Caco-2 (cell line): ENCODE measurements around the gene RMI2. TPM values are rescaled to one million over a fixed set of nuclear protein-coding genes. Genes with fewer than 3 reads are reported as not detected.

Experiments
- BruUV-seq: library from RNA; stranded (reverse); fragments of 400-500 nt; replicated peaks from 2 replicates; lab custom pipeline; 2021; lab: Mats Ljungman, UMichigan
- CTCF ChIA-PET: fragments of 300-600 bp; sonication (Branson Sonifier 250); formaldehyde crosslinking; loops from one replicate; lab custom pipeline; 2022; ENCODE audit warnings: antibody characterized with exemption; lab: Charles Lee
- POLR2A ChIA-PET: fragments of 300-600 bp; sonication (Branson Sonifier 250); formaldehyde crosslinking; loops from one replicate; lab custom pipeline; 2022; ENCODE audit warnings: antibody characterized with exemption; lab: Charles Lee
- DNase-seq, 2 experiments: peaks; one replicate each; pipeline versions ENCODE4 v3.0.0 to v3.0.0-alpha.2; 2020 to 2022
- H3K27me3 ChIP-seq: replicated peaks from 2 replicates; pipeline ENCODE4 v1.6.0; 2011; ENCODE audit warnings: low read length; ENCODE audit not compliant: control insufficient read depth, insufficient read depth
- H3K36me3 ChIP-seq: 2 replicates; pipeline ENCODE4 v1.5.1; 2011; ENCODE audit warnings: low read length; ENCODE audit not compliant: control insufficient read depth, insufficient read depth
- H3K4me1 ChIP-seq: fragments of 250-450 bp; sonication (Bioruptor Pico); 2 replicates; pipeline ENCODE4 v1.5.1; 2020; ENCODE audit warnings: mild to moderate bottlenecking
- H3K4me3 ChIP-seq: 2 replicates; pipeline ENCODE4 v1.5.1; 2011; ENCODE audit warnings: low read depth, mild to moderate bottlenecking, control low read depth, low read length
- H3K9me3 ChIP-seq: fragments of 250-450 bp; sonication (Bioruptor Pico); 2 replicates; pipeline ENCODE4 v1.5.1; 2020; ENCODE audit warnings: mild to moderate bottlenecking, moderate library complexity
- H3K27ac Mint-ChIP-seq: one replicate; pipeline ENCODE4 v1.8.0; 2022; ENCODE audit warnings: mixed read lengths; ENCODE audit not compliant: unreplicated experiment
- H3K27me3 Mint-ChIP-seq: one replicate; pipeline ENCODE4 v1.8.0; 2022; ENCODE audit warnings: mixed read lengths; ENCODE audit not compliant: insufficient read depth, unreplicated experiment
- H3K36me3 Mint-ChIP-seq: one replicate; pipeline ENCODE4 v1.8.0; 2022; ENCODE audit warnings: mild to moderate bottlenecking, mixed read lengths; ENCODE audit not compliant: insufficient read depth, unreplicated experiment
- H3K4me1 Mint-ChIP-seq: one replicate; pipeline ENCODE4 v1.8.0; 2022; ENCODE audit warnings: low read depth, mixed read lengths; ENCODE audit not compliant: unreplicated experiment
- H3K4me3 Mint-ChIP-seq: one replicate; pipeline ENCODE4 v1.8.0; 2022; ENCODE audit warnings: mild to moderate bottlenecking, moderate library complexity, mixed read lengths; ENCODE audit not compliant: unreplicated experiment
- H3K9me3 Mint-ChIP-seq: one replicate; pipeline ENCODE4 v1.8.0; 2022; ENCODE audit warnings: mixed read lengths; ENCODE audit not compliant: unreplicated experiment
- intact Hi-C: fragments of 100-400 bp; cut with micrococcal nuclease; formaldehyde crosslinking; loops from one replicate; pipeline ENCODE4 v1.10.0; 2022; ENCODE audit not compliant: unreplicated experiment
- total RNA-seq: library from RNA; stranded (reverse); gene quantifications from 2 replicates; pipeline ENCODE4 v1.2.3, GENCODE V29; 2022
- TF ChIP-seq, protein P1 (sequence below), 2 experiments: fragments of 200-600 bp in 1 of 2; IDR thresholded peaks; 1 replicate in 1 of 2; 2 replicates in 1 of 2; pipeline versions ENCODE4 v1.5.1 to v1.8.0; 2011 to 2022; ENCODE audit warnings: antibody characterized with exemption in 1 of 2, control low read depth in 1 of 2, inconsistent platforms in 1 of 2, low read depth in 1 of 2, low read length in 1 of 2, mild to moderate bottlenecking in 1 of 2, moderate library complexity in 1 of 2; ENCODE audit not compliant: insufficient read depth in 1 of 2, severe bottlenecking in 1 of 2, unreplicated experiment in 1 of 2

RMI2 gene
- total RNA-seq, 1 experiment from 2014 or later: 52.7 TPM

- POLR2A ChIA-PET: interaction anchor here (0.6 kb wide), 1 partner anchor 284 kb away, joined by 3 read pairs; no protein-coding TSS in a partner anchor
- CTCF ChIA-PET: no interaction called here
- H3K27ac Mint-ChIP-seq: no peak overlapping the region
- H3K27me3 Mint-ChIP-seq: no peaks in the 10 kb centered on the region
- Histone ChIP-seq H3K4me1 (peaks cover 15% of the 10 kb centered on the region), H3K9me3 (no peaks in the 10 kb centered on the region), H3K36me3 (peaks cover 2% of the 10 kb centered on the region), H3K27me3 (no peaks in the 10 kb centered on the region), H3K4me3 (no peak overlapping the region)
- TF ChIP-seq, protein P1, sequence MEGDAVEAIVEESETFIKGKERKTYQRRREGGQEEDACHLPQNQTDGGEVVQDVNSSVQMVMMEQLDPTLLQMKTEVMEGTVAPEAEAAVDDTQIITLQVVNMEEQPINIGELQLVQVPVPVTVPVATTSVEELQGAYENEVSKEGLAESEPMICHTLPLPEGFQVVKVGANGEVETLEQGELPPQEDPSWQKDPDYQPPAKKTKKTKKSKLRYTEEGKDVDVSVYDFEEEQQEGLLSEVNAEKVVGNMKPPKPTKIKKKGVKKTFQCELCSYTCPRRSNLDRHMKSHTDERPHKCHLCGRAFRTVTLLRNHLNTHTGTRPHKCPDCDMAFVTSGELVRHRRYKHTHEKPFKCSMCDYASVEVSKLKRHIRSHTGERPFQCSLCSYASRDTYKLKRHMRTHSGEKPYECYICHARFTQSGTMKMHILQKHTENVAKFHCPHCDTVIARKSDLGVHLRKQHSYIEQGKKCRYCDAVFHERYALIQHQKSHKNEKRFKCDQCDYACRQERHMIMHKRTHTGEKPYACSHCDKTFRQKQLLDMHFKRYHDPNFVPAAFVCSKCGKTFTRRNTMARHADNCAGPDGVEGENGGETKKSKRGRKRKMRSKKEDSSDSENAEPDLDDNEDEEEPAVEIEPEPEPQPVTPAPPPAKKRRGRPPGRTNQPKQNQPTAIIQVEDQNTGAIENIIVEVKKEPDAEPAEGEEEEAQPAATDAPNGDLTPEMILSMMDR (IDR thresholded peaks at IDR 0.05; ENCODE audit: insufficient read depth in 1 of 2, low read depth in 1 of 2, low read length in 1 of 2, severe bottlenecking in 1 of 2, unreplicated experiment in 1 of 2): no peak
- DNase-seq: no peak
- intact Hi-C loops: no loop called here
- H3K4me1 Mint-ChIP-seq: peaks cover 6% of the 10 kb centered on the region
- H3K4me3 Mint-ChIP-seq: no peak overlapping the region
- no peaks in the 10 kb centered on the region for H3K9me3 Mint-ChIP-seq
- no TSS peak for BruUV-seq
- peaks cover 28% of the 10 kb centered on the region for H3K36me3 Mint-ChIP-seq
Measured at GRCh38 chr16:11353158-11353557, 7.9 kb downstream of the RMI2 start.

DNA sequence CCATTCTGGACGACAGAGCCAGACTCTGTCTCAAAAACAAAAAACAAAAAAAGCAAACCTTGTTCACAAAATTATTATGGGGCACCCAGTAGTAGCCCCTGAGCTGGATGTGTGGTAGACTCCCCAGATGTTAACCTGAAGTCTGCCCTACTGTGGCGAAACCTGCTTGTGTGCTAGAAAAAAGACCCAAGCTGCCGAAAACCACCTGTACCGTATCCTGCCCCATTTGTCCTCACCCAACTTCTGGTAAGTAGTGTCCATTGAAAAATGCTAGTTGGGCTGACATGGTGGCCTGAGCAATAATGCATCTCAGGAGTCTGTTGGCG, 9.1 kb downstream of the RMI2 start:
- no peaks in the 10 kb centered on the region for H3K27me3 Mint-ChIP-seq
- peaks cover 6% of the 10 kb centered on the region for H3K4me1 Mint-ChIP-seq
- no peak for DNase-seq
- ChIA-PET POLR2A (no interaction called here), CTCF (no interaction called here)
- H3K36me3 Mint-ChIP-seq: peaks cover 27% of the 10 kb centered on the region
- intact Hi-C loops: no loop called here
- Histone ChIP-seq H3K4me3 (no peak overlapping the region), H3K36me3 (peaks cover 2% of the 10 kb centered on the region), H3K9me3 (no peaks in the 10 kb centered on the region), H3K27me3 (no peaks in the 10 kb centered on the region), H3K4me1 (peaks cover 28% of the 10 kb centered on the region)
- TF ChIP-seq, protein P1 (IDR thresholded peaks at IDR 0.05; ENCODE audit: insufficient read depth in 1 of 2, low read depth in 1 of 2, low read length in 1 of 2, severe bottlenecking in 1 of 2, unreplicated experiment in 1 of 2): no peak
- no peaks in the 10 kb centered on the region for H3K9me3 Mint-ChIP-seq
- no peak overlapping the region for H3K4me3 Mint-ChIP-seq
- no peak overlapping the region for H3K27ac Mint-ChIP-seq
- BruUV-seq: no TSS peak

GRCh38 chr16:11354733-11355574, 9.7 kb downstream of the RMI2 start:
- Histone ChIP-seq H3K27me3 (no peaks in the 10 kb centered on the region), H3K4me3 (no peak overlapping the region), H3K9me3 (no peaks in the 10 kb centered on the region), H3K36me3 (peaks cover 2% of the 10 kb centered on the region), H3K4me1 (peaks cover 33% of the 10 kb centered on the region)
- Mint-ChIP-seq H3K27ac (no peak overlapping the region), H3K9me3 (no peaks in the 10 kb centered on the region), H3K4me3 (no peak overlapping the region), H3K27me3 (no peaks in the 10 kb centered on the region), H3K4me1 (peaks cover 6% of the 10 kb centered on the region), H3K36me3 (peaks cover 32% of the 10 kb centered on the region)
- POLR2A ChIA-PET: no interaction called here
- intact Hi-C loops: no loop called here
- DNase-seq: no peak
- CTCF ChIA-PET: no interaction called here
- BruUV-seq: no TSS peak
- TF ChIP-seq, protein P1 (IDR thresholded peaks at IDR 0.05; ENCODE audit: insufficient read depth in 1 of 2, low read depth in 1 of 2, low read length in 1 of 2, severe bottlenecking in 1 of 2, unreplicated experiment in 1 of 2): no peak
